BLaER1 treated with 17β-estradiol and CSF1 and Interleukin-3, amounts not matched to agents 10 nM and 100 nM (cell line): ENCODE measurements around the gene PTPRH.

ENCODE experiments used
- H3K27ac ChIP-seq, 11 experiments: shearing (Covaris generic); formaldehyde crosslinking; 2 replicates each; pipeline ENCODE4 v1.8.1; 2022
- H3K27me3 ChIP-seq, 11 experiments: shearing (Covaris generic); formaldehyde crosslinking; 2 replicates each; pipeline ENCODE4 v1.8.1; 2022
- H3K36me3 ChIP-seq, 11 experiments: shearing (Covaris generic); formaldehyde crosslinking; 2 replicates each; pipeline ENCODE4 v1.8.1; 2022
- H3K4me1 ChIP-seq, 10 experiments: shearing (Covaris generic); formaldehyde crosslinking; 2 replicates each; pipeline ENCODE4 v1.8.1; 2022
- H3K4me2 ChIP-seq, 11 experiments: shearing (Covaris generic); formaldehyde crosslinking; 2 replicates each; pipeline ENCODE4 v1.8.1; 2022
- H3K4me3 ChIP-seq, 10 experiments: shearing (Covaris generic); formaldehyde crosslinking; 2 replicates each; pipeline ENCODE4 v1.8.1; 2022
- H3K9ac ChIP-seq, 11 experiments: shearing (Covaris generic); formaldehyde crosslinking; 2 replicates each; pipeline ENCODE4 v1.8.1; 2022
- H3K9me3 ChIP-seq, 11 experiments: shearing (Covaris generic); formaldehyde crosslinking; replicated peaks in 1 of 11; 2 replicates each; pipeline ENCODE4 v1.8.1; 2022
- H4K20me1 ChIP-seq, 11 experiments: shearing (Covaris generic); formaldehyde crosslinking; 2 replicates each; pipeline ENCODE4 v1.8.1; 2022
- Cebpa-rat ChIP-seq, 11 experiments: shearing (Covaris generic); IDR thresholded peaks; 2 replicates each; pipeline ENCODE4 v1.8.1; 2022

The PTPRH gene

GRCh38 chr19:55240713-55241020 lies 31.4 kb upstream of the PTPRH start:
- H3K4me3 ChIP-seq = no peak overlapping the region
- H3K27me3 ChIP-seq = no peaks in the 10 kb centered on the region
- H3K9ac ChIP-seq = no peak overlapping the region
- H3K36me3 ChIP-seq = peaks cover 97 to 99% (median 98%) of the 10 kb centered on the region in 11 experiments
- no peak overlapping the region for H3K4me2 ChIP-seq
- H3K27ac ChIP-seq = no peak overlapping the region
- no peaks in the 10 kb centered on the region for H3K9me3 ChIP-seq
- H4K20me1 ChIP-seq = peaks cover 56 to 98% (median 95%) of the 10 kb centered on the region in 11 experiments; a peak in 21 of 22 replicates
- H3K4me1 ChIP-seq = no peaks in the 10 kb centered on the region
- no peak for TF ChIP-seq Cebpa-rat (IDR thresholded peaks at IDR 0.05)

GRCh38 chr19:55239004-55239403 lies 29.7 kb upstream of the PTPRH start:
- Histone ChIP-seq H3K9ac (no peak overlapping the region), H4K20me1 (peaks cover 52 to 98% (median 94%) of the 10 kb centered on the region in 11 experiments; a peak in 21 of 22 replicates), H3K36me3 (peaks cover 96 to 98% (median 97%) of the 10 kb centered on the region in 11 experiments), H3K27ac (no peak overlapping the region), H3K27me3 (no peaks in the 10 kb centered on the region), H3K4me2 (no peak overlapping the region), H3K9me3 (no peaks in the 10 kb centered on the region), H3K4me1 (no peaks in the 10 kb centered on the region), H3K4me3 (no peak overlapping the region)
- no peak for TF ChIP-seq Cebpa-rat (IDR thresholded peaks at IDR 0.05)

- peaks cover 96 to 98% (median 97%) of the 10 kb centered on the region in 11 experiments for H3K36me3 ChIP-seq
- H3K4me3 ChIP-seq = no peak overlapping the region
- H4K20me1 ChIP-seq = peaks cover 53 to 98% (median 94%) of the 10 kb centered on the region in 11 experiments; a peak in 21 of 22 replicates
- H3K4me1 ChIP-seq = 0 out of 20 replicates have a peak, but pooled peaks cover 0 to 3% (median 0%) of the 10 kb centered on the region in 10 experiments
- H3K9ac ChIP-seq = no peak overlapping the region
- no peak for TF ChIP-seq Cebpa-rat (IDR thresholded peaks at IDR 0.05)
- no peak overlapping the region for H3K4me2 ChIP-seq
- no peaks in the 10 kb centered on the region for H3K27me3 ChIP-seq
- no peak overlapping the region for H3K27ac ChIP-seq
- H3K9me3 ChIP-seq = no peaks in the 10 kb centered on the region
Observed at GRCh38 chr19:55238030-55238429, 28.7 kb upstream of the PTPRH start.

- Histone ChIP-seq H3K4me1 (peaks cover 0 to 13% (median 0%) of the 10 kb centered on the region in 10 experiments; a peak in 4 of 20 replicates), H3K9me3 (no peaks in the 10 kb centered on the region), H3K27me3 (no peaks in the 10 kb centered on the region), H3K36me3 (peaks cover 95 to 99% (median 97%) of the 10 kb centered on the region in 11 experiments), H3K4me3 (no peak overlapping the region), H3K4me2 (no peak overlapping the region), H3K9ac (peak overlapping the region in 1 of 11 experiments; percentile 26; a peak in 1 of 22 replicates), H4K20me1 (peaks cover 66 to 99% (median 94%) of the 10 kb centered on the region in 11 experiments; a peak in 21 of 22 replicates), H3K27ac (no peak overlapping the region)
- no peak for TF ChIP-seq Cebpa-rat (IDR thresholded peaks at IDR 0.05)
Observed at GRCh38 chr19:55232986-55233385, 23.7 kb upstream of the PTPRH start.

- peak overlapping the region in 1 of 11 experiments; percentile 26; a peak in 1 of 22 replicates for H3K9ac ChIP-seq
- peaks cover 0 to 13% (median 0%) of the 10 kb centered on the region in 10 experiments; a peak in 4 of 20 replicates for H3K4me1 ChIP-seq
- peaks cover 70 to 99% (median 94%) of the 10 kb centered on the region in 11 experiments; a peak in 21 of 22 replicates for H4K20me1 ChIP-seq
- no peaks in the 10 kb centered on the region for H3K9me3 ChIP-seq
- H3K27me3 ChIP-seq = no peaks in the 10 kb centered on the region
- no peak for TF ChIP-seq Cebpa-rat (IDR thresholded peaks at IDR 0.05)
- H3K4me2 ChIP-seq = peak overlapping the region in 1 of 11 experiments; percentile 47; a peak in 1 of 22 replicates
- H3K36me3 ChIP-seq = peaks cover 95 to 99% (median 97%) of the 10 kb centered on the region in 11 experiments
- no peak overlapping the region for H3K4me3 ChIP-seq
- peak overlapping the region in 1 of 11 experiments; percentile 9; a peak in 1 of 22 replicates for H3K27ac ChIP-seq
Observed at GRCh38 chr19:55232286-55232602, 22.9 kb upstream of the PTPRH start.

- Histone ChIP-seq H3K4me3 (no peak overlapping the region), H4K20me1 (peaks cover 70 to 99% (median 94%) of the 10 kb centered on the region in 11 experiments; a peak in 21 of 22 replicates), H3K27me3 (no peaks in the 10 kb centered on the region), H3K4me1 (peaks cover 0 to 13% (median 0%) of the 10 kb centered on the region in 10 experiments; a peak in 4 of 20 replicates), H3K27ac (peak overlapping the region in 1 of 11 experiments; percentile 9; a peak in 2 of 22 replicates), H3K9ac (no peak overlapping the region), H3K4me2 (peak overlapping the region in 1 of 11 experiments; percentile 47; a peak in 1 of 22 replicates), H3K36me3 (peaks cover 95 to 99% (median 97%) of the 10 kb centered on the region in 11 experiments), H3K9me3 (no peaks in the 10 kb centered on the region)
- TF ChIP-seq Cebpa-rat (IDR thresholded peaks at IDR 0.05) = no peak
Observed at GRCh38 chr19:55231391-55232285, 22.3 kb upstream of the PTPRH start.

- no peak overlapping the region for H3K27ac ChIP-seq
- H3K27me3 ChIP-seq = no peaks in the 10 kb centered on the region
- no peak overlapping the region for H3K4me2 ChIP-seq
- H3K4me1 ChIP-seq = peaks cover 0 to 13% (median 0%) of the 10 kb centered on the region in 10 experiments; a peak in 4 of 20 replicates
- H3K36me3 ChIP-seq = peaks cover 93 to 99% (median 97%) of the 10 kb centered on the region in 11 experiments
- H3K9me3 ChIP-seq = no peaks in the 10 kb centered on the region
- no peak overlapping the region for H3K4me3 ChIP-seq
- H3K9ac ChIP-seq = no peak overlapping the region
- peaks cover 75 to 99% (median 94%) of the 10 kb centered on the region in 11 experiments; a peak in 21 of 22 replicates for H4K20me1 ChIP-seq
- TF ChIP-seq Cebpa-rat (IDR thresholded peaks at IDR 0.05) = no peak
Observed at GRCh38 chr19:55230780-55231179, 21.5 kb upstream of the PTPRH start.

GRCh38 chr19:55230329-55230728 lies 21.0 kb upstream of the PTPRH start:
- Histone ChIP-seq H3K36me3 (peaks cover 92 to 99% (median 97%) of the 10 kb centered on the region in 11 experiments), H3K4me1 (peaks cover 0 to 13% (median 0%) of the 10 kb centered on the region in 10 experiments; a peak in 4 of 20 replicates), H3K9me3 (no peaks in the 10 kb centered on the region), H3K4me2 (no peak overlapping the region), H3K27me3 (no peaks in the 10 kb centered on the region), H3K9ac (no peak overlapping the region), H4K20me1 (peaks cover 80 to 99% (median 94%) of the 10 kb centered on the region in 11 experiments; a peak in 21 of 22 replicates), H3K4me3 (no peak overlapping the region), H3K27ac (no peak overlapping the region)
- TF ChIP-seq Cebpa-rat (IDR thresholded peaks at IDR 0.05) = no peak

- Histone ChIP-seq H3K4me2 (no peak overlapping the region), H3K36me3 (peaks cover 86 to 97% (median 94%) of the 10 kb centered on the region in 11 experiments), H3K4me3 (no peak overlapping the region), H3K9me3 (no peaks in the 10 kb centered on the region), H3K27ac (no peak overlapping the region), H3K9ac (no peak overlapping the region), H3K4me1 (peaks cover 0 to 13% (median 0%) of the 10 kb centered on the region in 10 experiments; a peak in 4 of 20 replicates), H3K27me3 (no peaks in the 10 kb centered on the region), H4K20me1 (peaks cover 77 to 98% (median 94%) of the 10 kb centered on the region in 11 experiments; a peak in 21 of 22 replicates)
- no peak for TF ChIP-seq Cebpa-rat (IDR thresholded peaks at IDR 0.05)
Observed at GRCh38 chr19:55229789-55230182, 20.5 kb upstream of the PTPRH start.
